HAP-1 (cell line): ENCODE data around the gene CEACAM19.
A peak's percentile ranks its signal among the peaks of the same experiment; 100 is the strongest.
"Not testable (repeated sequence)": the region's sequence is repeated elsewhere in the genome, so short reads cannot be mapped to it uniquely, and the experiment has no call there.

Experiments used
- DNase-seq, 2 experiments: peaks; one replicate each; pipeline ENCODE4 v3.0.0-alpha.2; 2016 to 2020; ENCODE audit warnings: low spot score in 2 of 2
- H3K27me3 ChIP-seq: fragments of 250-450 bp; sonication (Bioruptor Pico); 2 replicates; pipeline ENCODE4 v1.5.1; 2020; ENCODE audit warnings: low read depth, mild to moderate bottlenecking, moderate library complexity
- H3K36me3 ChIP-seq: fragments of 250-450 bp; sonication (Bioruptor Pico); replicated peaks from 2 replicates; pipeline ENCODE4 v1.5.1; 2020; ENCODE audit warnings: mild to moderate bottlenecking
- H3K4me1 ChIP-seq: fragments of 250-450 bp; sonication (Bioruptor Pico); 2 replicates; pipeline ENCODE4 v1.5.1; 2020; ENCODE audit warnings: mild to moderate bottlenecking
- H3K4me3 ChIP-seq: fragments of 250-450 bp; sonication (Bioruptor Pico); 2 replicates; pipeline ENCODE4 v1.5.1; 2020; ENCODE audit warnings: mild to moderate bottlenecking, moderate library complexity
- H3K9me3 ChIP-seq: fragments of 250-450 bp; sonication (Bioruptor Pico); 2 replicates; pipeline ENCODE4 v1.5.1; 2020; ENCODE audit warnings: mild to moderate bottlenecking, moderate library complexity
- in situ Hi-C: fragments of 300-500 bp; cut with MboI; formaldehyde crosslinking; loops from 3 replicates; pipeline ENCODE4 v1.14.3; 2020; ENCODE audit warnings: low sequenced_read_pairs, inconsistent platforms, mixed read lengths

CEACAM19 gene

GRCh38 chr19:44653977-44654774, 17.1 kb upstream of the CEACAM19 start:
- H3K36me3 ChIP-seq = peaks cover 89% of the 10 kb centered on the region
- H3K4me3 ChIP-seq = no peak overlapping the region
- peak in 1 of 2 experiments; percentile 52 for DNase-seq
- no peaks in the 10 kb centered on the region for H3K4me1 ChIP-seq
- no peaks in the 10 kb centered on the region for H3K27me3 ChIP-seq
- H3K9me3 ChIP-seq = no peaks in the 10 kb centered on the region
- in situ Hi-C loops = no loop called here

GRCh38 chr19:44657211-44657921, 13.9 kb upstream of the CEACAM19 start:
- Histone ChIP-seq H3K36me3 (peaks cover 96% of the 10 kb centered on the region), H3K4me1 (no peaks in the 10 kb centered on the region), H3K4me3 (no peak overlapping the region), H3K9me3 (no peaks in the 10 kb centered on the region), H3K27me3 (no peaks in the 10 kb centered on the region)
- DNase-seq = peak; percentile 62 to 89
- in situ Hi-C loops = loop anchor here (5.0 kb wide), 1 partner anchor 85 kb away; no protein-coding TSS in a partner anchor

- no peak overlapping the region for H3K4me3 ChIP-seq
- in situ Hi-C loops = loop anchor here (5.0 kb wide), 1 partner anchor 86 kb away; no protein-coding TSS in a partner anchor
- no peaks in the 10 kb centered on the region for H3K9me3 ChIP-seq
- H3K27me3 ChIP-seq = no peaks in the 10 kb centered on the region
- no peak for DNase-seq
- H3K36me3 ChIP-seq = peaks cover 95% of the 10 kb centered on the region
- H3K4me1 ChIP-seq = no peaks in the 10 kb centered on the region
Measured at GRCh38 chr19:44658069-44658733, 13.1 kb upstream of the CEACAM19 start.

- Histone ChIP-seq H3K4me3 (no peak overlapping the region), H3K4me1 (no peaks in the 10 kb centered on the region), H3K9me3 (no peaks in the 10 kb centered on the region), H3K36me3 (peaks cover 89% of the 10 kb centered on the region), H3K27me3 (no peaks in the 10 kb centered on the region)
- in situ Hi-C loops = no loop called here
- no peak for DNase-seq
Measured at GRCh38 chr19:44660081-44660480, 11.2 kb upstream of the CEACAM19 start.

- DNase-seq = no peak
- Histone ChIP-seq H3K4me3 (no peak overlapping the region), H3K36me3 (peaks cover 80% of the 10 kb centered on the region), H3K9me3 (no peaks in the 10 kb centered on the region), H3K27me3 (no peaks in the 10 kb centered on the region), H3K4me1 (no peaks in the 10 kb centered on the region)
- in situ Hi-C loops = no loop called here
Measured at GRCh38 chr19:44661205-44661604, 10.1 kb upstream of the CEACAM19 start.

- Histone ChIP-seq H3K4me3 (no peak overlapping the region), H3K4me1 (no peaks in the 10 kb centered on the region; the same call in 1 of the 2 replicates), H3K36me3 (peaks cover 73% of the 10 kb centered on the region), H3K27me3 (no peaks in the 10 kb centered on the region), H3K9me3 (no peaks in the 10 kb centered on the region)
- no peak for DNase-seq
- in situ Hi-C loops = no loop called here
Measured at GRCh38 chr19:44661904-44662303, 9.4 kb upstream of the CEACAM19 start.

- no peaks in the 10 kb centered on the region; the same call in 1 of the 2 replicates for H3K4me1 ChIP-seq
- no peak overlapping the region for H3K4me3 ChIP-seq
- in situ Hi-C loops = no loop called here
- DNase-seq = no peak
- H3K36me3 ChIP-seq = peaks cover 63% of the 10 kb centered on the region
- no peaks in the 10 kb centered on the region for H3K27me3 ChIP-seq
- H3K9me3 ChIP-seq = no peaks in the 10 kb centered on the region
Measured at GRCh38 chr19:44662691-44663385, 8.4 kb upstream of the CEACAM19 start.

GRCh38 chr19:44663996-44664395, 7.3 kb upstream of the CEACAM19 start:
- no peak for DNase-seq
- no peak overlapping the region for H3K4me3 ChIP-seq
- peaks cover 52% of the 10 kb centered on the region for H3K36me3 ChIP-seq
- H3K9me3 ChIP-seq = no peaks in the 10 kb centered on the region
- no peaks in the 10 kb centered on the region for H3K27me3 ChIP-seq
- H3K4me1 ChIP-seq = no peaks in the 10 kb centered on the region; the same call in 1 of the 2 replicates
- in situ Hi-C loops = no loop called here

- peaks cover 42% of the 10 kb centered on the region for H3K36me3 ChIP-seq
- H3K4me3 ChIP-seq = no peak overlapping the region
- in situ Hi-C loops = no loop called here
- H3K4me1 ChIP-seq = no peaks in the 10 kb centered on the region; the same call in 1 of the 2 replicates
- no peaks in the 10 kb centered on the region for H3K27me3 ChIP-seq
- H3K9me3 ChIP-seq = no peaks in the 10 kb centered on the region
- DNase-seq = no peak
Measured at GRCh38 chr19:44664976-44665375, 6.3 kb upstream of the CEACAM19 start.

- in situ Hi-C loops = no loop called here
- H3K4me3 ChIP-seq = no peak overlapping the region
- no peaks in the 10 kb centered on the region for H3K27me3 ChIP-seq
- H3K9me3 ChIP-seq = no peaks in the 10 kb centered on the region
- H3K36me3 ChIP-seq = peaks cover 22% of the 10 kb centered on the region
- DNase-seq = peak in 1 of 2 experiments; percentile 18
- H3K4me1 ChIP-seq = no peaks in the 10 kb centered on the region; the same call in 1 of the 2 replicates
Measured at GRCh38 chr19:44666852-44667556, 4.3 kb upstream of the CEACAM19 start.

GRCh38 chr19:44668985-44669764, 2.1 kb upstream of the CEACAM19 start:
- peaks cover 5% of the 10 kb centered on the region for H3K36me3 ChIP-seq
- H3K4me1 ChIP-seq = no peaks in the 10 kb centered on the region; the same call in 1 of the 2 replicates
- DNase-seq = no peak
- H3K9me3 ChIP-seq = no peaks in the 10 kb centered on the region
- H3K4me3 ChIP-seq = no peak overlapping the region
- in situ Hi-C loops = no loop called here
- no peaks in the 10 kb centered on the region for H3K27me3 ChIP-seq

- H3K9me3 ChIP-seq, in situ Hi-C loops, H3K4me3 ChIP-seq, DNase-seq, H3K4me1 ChIP-seq, H3K36me3 ChIP-seq, H3K27me3 ChIP-seq: not testable (repeated sequence)
Measured at GRCh38 chr19:44670027-44670426, 1.3 kb upstream of the CEACAM19 start.
